ENCODE measurements around the gene FLNA. TPM values are rescaled to one million over a fixed set of nuclear protein-coding genes. Genes with fewer than 3 reads are reported as not detected.

The FLNA gene
- total RNA-seq, 1 experiment from 2014 or later, result 1,210 TPM

DNA sequence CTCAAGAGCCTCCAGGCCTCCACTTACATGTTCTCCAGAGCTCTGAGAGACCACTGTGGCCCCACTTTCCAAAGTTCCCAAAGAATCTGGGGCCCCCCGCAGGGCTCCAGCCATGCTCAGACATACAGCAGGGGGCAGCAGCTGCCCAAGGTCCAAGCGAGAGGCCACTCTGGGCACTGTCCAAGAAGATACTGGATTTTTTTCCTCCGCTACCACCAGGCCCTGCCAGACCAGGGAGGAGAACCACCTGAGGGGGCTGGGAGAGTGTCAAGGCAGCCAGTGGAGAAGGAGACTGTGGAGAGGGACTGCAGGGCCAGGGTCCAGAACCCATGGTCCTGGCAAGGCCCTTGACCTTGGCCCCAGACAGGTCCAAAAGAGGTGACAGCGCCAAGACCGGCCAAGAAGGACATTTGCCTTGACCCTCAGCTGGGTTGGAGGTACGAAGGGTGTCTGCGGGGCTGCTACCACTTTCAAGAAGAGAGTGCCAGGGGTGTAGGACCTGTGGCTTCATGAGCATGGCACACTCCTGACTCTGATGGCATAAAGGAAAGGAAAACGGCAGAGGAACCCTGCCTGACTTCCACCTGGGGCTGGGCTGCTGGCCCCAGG lies 10.0 kb upstream of the FLNA start:
- no peaks in the 10 kb centered on the region for H3K4me1 ChIP-seq (ENCODE audit: insufficient read depth, low read length, poor library complexity, severe bottlenecking)
- no TSS peak for BruUV-seq (replicated peaks)
- H3K36me3 ChIP-seq (ENCODE audit: insufficient read depth, low read length, poor library complexity, severe bottlenecking), result no peaks in the 10 kb centered on the region
- no peak overlapping the region for H3K27ac ChIP-seq (ENCODE audit: low read depth, low read length, poor library complexity, severe bottlenecking)
- H3K9me3 ChIP-seq (ENCODE audit: low read depth, low read length, poor library complexity, severe bottlenecking), result no peaks in the 10 kb centered on the region
- intact Hi-C loops (cut with micrococcal nuclease; ENCODE audit: unreplicated experiment), result no loop called here
- no peak overlapping the region for H3K4me3 ChIP-seq (ENCODE audit: low read depth, low read length, poor library complexity, severe bottlenecking)
- TF ChIP-seq EZH2 (IDR thresholded peaks at IDR 0.05; ENCODE audit: borderline replicate concordance, low read depth, low read length, poor library complexity, severe bottlenecking), result no peak
- TF ChIP-seq, protein P1, sequence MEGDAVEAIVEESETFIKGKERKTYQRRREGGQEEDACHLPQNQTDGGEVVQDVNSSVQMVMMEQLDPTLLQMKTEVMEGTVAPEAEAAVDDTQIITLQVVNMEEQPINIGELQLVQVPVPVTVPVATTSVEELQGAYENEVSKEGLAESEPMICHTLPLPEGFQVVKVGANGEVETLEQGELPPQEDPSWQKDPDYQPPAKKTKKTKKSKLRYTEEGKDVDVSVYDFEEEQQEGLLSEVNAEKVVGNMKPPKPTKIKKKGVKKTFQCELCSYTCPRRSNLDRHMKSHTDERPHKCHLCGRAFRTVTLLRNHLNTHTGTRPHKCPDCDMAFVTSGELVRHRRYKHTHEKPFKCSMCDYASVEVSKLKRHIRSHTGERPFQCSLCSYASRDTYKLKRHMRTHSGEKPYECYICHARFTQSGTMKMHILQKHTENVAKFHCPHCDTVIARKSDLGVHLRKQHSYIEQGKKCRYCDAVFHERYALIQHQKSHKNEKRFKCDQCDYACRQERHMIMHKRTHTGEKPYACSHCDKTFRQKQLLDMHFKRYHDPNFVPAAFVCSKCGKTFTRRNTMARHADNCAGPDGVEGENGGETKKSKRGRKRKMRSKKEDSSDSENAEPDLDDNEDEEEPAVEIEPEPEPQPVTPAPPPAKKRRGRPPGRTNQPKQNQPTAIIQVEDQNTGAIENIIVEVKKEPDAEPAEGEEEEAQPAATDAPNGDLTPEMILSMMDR (conservative IDR thresholded peaks at IDR 0.05; ENCODE audit: low read depth, low read length), result no peak
- CTCF ChIA-PET, result interaction anchor here (1.3 kb wide), 1 partner anchor 11 kb away, joined by 4 read pairs; no protein-coding TSS in a partner anchor
- H3K27me3 ChIP-seq (replicated peaks; ENCODE audit: insufficient read depth, low read depth, low read length, poor library complexity), result no peaks in the 10 kb centered on the region
- POLR2A ChIA-PET (ENCODE audit: low non-redundant PET), result no interaction called here
- DNase-seq (ENCODE audit: low spot score), result no peak

DNA sequence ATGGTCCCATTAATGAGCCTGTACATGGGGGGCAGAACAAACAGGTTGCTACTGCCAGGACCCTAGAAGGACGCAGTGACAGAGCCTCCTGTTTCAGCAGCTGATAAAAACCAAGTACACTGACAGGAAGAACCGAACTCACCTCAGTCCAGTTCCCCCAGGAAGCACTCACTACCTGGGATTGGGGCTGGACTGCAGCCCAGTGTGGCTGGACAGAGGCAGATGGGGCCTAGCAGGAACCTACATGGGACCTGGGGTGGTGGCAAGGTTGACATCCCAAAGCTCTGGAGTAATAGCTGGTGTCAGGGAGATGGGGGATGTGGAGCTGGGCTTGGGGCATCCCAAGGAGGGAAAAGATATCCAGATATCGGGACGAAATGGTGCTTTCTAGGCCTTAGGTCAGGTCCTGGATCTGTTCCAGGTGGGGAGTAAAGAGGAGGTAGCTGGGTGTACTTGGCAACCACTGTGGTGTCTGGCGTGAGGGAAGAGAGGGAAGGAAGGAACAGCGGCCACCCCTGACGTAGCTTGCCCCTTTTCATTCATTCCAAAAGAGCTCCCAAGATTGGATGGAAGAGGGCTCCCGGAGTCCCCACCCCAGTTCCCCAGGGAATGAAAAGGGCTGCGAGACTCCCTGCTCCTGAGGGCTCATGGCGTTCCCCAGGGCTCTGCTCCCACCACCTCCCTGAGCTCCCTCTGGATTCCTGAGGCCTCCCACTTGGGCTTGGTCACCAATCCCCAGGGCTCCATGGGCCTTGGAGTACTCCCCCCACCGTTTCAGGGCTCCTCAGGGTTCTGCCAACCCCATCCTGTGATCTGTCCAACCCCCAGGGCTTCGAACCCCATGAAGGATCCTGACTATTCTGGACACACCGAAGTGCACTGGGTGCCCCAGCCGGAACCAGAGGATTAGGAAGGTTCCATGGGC lies 9.2 kb upstream of the FLNA start:
- intact Hi-C loops (cut with micrococcal nuclease; ENCODE audit: unreplicated experiment), result no loop called here
- no peaks in the 10 kb centered on the region for H3K4me1 ChIP-seq (ENCODE audit: insufficient read depth, low read length, poor library complexity, severe bottlenecking)
- no peak for DNase-seq (ENCODE audit: low spot score)
- CTCF ChIA-PET, result interaction anchor here (1.3 kb wide), 1 partner anchor 10 kb away, joined by 4 read pairs; no protein-coding TSS in a partner anchor
- BruUV-seq (replicated peaks), result no TSS peak
- no peaks in the 10 kb centered on the region for H3K9me3 ChIP-seq (ENCODE audit: low read depth, low read length, poor library complexity, severe bottlenecking)
- no peaks in the 10 kb centered on the region for H3K27me3 ChIP-seq (replicated peaks; ENCODE audit: insufficient read depth, low read depth, low read length, poor library complexity)
- TF ChIP-seq, protein P1 (conservative IDR thresholded peaks at IDR 0.05; ENCODE audit: low read depth, low read length), result no peak
- no peak overlapping the region for H3K4me3 ChIP-seq (ENCODE audit: low read depth, low read length, poor library complexity, severe bottlenecking)
- POLR2A ChIA-PET (ENCODE audit: low non-redundant PET), result no interaction called here
- no peaks in the 10 kb centered on the region for H3K36me3 ChIP-seq (ENCODE audit: insufficient read depth, low read length, poor library complexity, severe bottlenecking)
- H3K27ac ChIP-seq (ENCODE audit: low read depth, low read length, poor library complexity, severe bottlenecking), result no peak overlapping the region

DNA sequence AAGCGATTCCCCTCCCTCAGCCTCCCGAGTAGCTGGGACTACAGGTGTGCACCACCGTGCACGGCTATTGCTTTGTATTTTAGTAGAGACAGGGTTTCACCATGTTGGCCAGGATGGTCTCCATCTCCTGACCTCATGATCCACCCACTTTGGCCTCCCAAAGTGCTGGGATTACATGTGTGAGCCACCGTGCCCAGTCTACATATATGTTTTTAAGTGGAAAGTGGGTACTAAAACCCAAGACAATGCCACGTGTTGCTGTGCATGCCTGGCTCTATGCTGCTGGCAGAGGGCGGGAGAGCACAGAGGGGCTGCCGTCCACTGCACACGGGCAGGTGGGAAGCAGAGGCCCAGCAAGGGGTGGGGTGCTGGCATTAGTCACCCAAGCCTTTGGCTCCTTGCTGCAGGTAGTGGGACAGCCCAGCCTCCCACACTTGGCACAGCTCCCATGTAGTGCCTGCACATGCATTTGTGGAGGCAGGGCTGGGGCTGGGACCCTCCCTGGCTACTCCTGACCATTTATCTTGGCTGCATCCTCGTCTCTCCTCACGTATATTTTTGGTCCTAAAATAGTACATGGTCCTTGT lies 8.1 kb upstream of the FLNA start:
- no peak for TF ChIP-seq EZH2 (IDR thresholded peaks at IDR 0.05; ENCODE audit: borderline replicate concordance, low read depth, low read length, poor library complexity, severe bottlenecking)
- TF ChIP-seq, protein P1 (conservative IDR thresholded peaks at IDR 0.05; ENCODE audit: low read depth, low read length), result no peak
- no TSS peak for BruUV-seq (replicated peaks)
- CTCF ChIA-PET, result no interaction called here

More for the DNA sequence above, 8.1 kb upstream of the FLNA start:
- no peaks in the 10 kb centered on the region for H3K4me1 ChIP-seq (ENCODE audit: insufficient read depth, low read length, poor library complexity, severe bottlenecking)
- H3K27me3 ChIP-seq (replicated peaks; ENCODE audit: insufficient read depth, low read depth, low read length, poor library complexity), result no peaks in the 10 kb centered on the region
- intact Hi-C loops (cut with micrococcal nuclease; ENCODE audit: unreplicated experiment), result no loop called here
- H3K9me3 ChIP-seq (ENCODE audit: low read depth, low read length, poor library complexity, severe bottlenecking), result no peaks in the 10 kb centered on the region
- no peaks in the 10 kb centered on the region for H3K36me3 ChIP-seq (ENCODE audit: insufficient read depth, low read length, poor library complexity, severe bottlenecking)
- no peak overlapping the region for H3K27ac ChIP-seq (ENCODE audit: low read depth, low read length, poor library complexity, severe bottlenecking)
- H3K4me3 ChIP-seq (ENCODE audit: low read depth, low read length, poor library complexity, severe bottlenecking), result no peak overlapping the region
- POLR2A ChIA-PET (ENCODE audit: low non-redundant PET), result no interaction called here
- DNase-seq (ENCODE audit: low spot score), result no peak

Measured in A673 (cell line).